HG03159 (cell line): ENCODE measurements around the gene ATG16L2.
"Not testable (repeated sequence)": the region's sequence is repeated elsewhere in the genome, so short reads cannot be mapped to it uniquely, and the experiment has no call there.

Experiments used
- ATAC-seq: cut with Tn5 transposase; IDR thresholded peaks from one replicate; pipeline ENCODE4 v1.9.1; 2021; ENCODE audit warnings: mild to moderate bottlenecking, moderate library complexity; ENCODE audit not compliant: unreplicated experiment

The ATG16L2 gene

GRCh38 chr11:72824811-72825505, 10.7 kb downstream of the ATG16L2 start:
- no peak for ATAC-seq

- no peak for ATAC-seq
These were observed 11.4 kb downstream of the ATG16L2 start for GRCh38 chr11:72825661-72826060.

- no peak for ATAC-seq
These were observed 12.2 kb downstream of the ATG16L2 start for GRCh38 chr11:72826191-72826941.

DNA sequence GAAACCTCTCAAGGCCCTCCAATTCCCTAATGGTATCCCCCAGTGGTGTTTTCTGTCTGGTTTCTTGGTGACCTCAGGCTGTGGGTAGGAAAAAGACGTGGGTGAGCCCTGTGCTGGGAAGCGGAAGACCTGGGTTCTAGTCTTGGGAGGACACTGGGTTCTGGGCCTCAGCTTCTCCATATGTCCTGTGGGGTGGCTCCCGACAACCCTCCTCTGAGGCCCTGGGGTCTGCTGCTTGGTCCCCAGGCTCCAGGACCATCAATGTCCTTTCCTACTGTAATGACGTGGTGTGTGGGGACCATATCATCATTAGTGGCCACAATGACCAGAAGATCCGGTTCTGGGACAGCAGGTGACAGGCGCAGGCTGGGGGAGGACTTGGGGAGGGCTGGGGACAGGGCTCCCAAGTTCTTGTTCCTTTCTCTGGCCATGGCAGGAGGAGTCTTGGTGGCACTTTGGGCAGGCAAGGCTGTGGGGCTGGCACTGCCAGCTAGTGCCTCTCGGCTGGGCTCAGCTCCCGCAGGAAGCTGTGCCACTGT, 12.8 kb downstream of the ATG16L2 start:
- ATAC-seq, result no peak

DNA sequence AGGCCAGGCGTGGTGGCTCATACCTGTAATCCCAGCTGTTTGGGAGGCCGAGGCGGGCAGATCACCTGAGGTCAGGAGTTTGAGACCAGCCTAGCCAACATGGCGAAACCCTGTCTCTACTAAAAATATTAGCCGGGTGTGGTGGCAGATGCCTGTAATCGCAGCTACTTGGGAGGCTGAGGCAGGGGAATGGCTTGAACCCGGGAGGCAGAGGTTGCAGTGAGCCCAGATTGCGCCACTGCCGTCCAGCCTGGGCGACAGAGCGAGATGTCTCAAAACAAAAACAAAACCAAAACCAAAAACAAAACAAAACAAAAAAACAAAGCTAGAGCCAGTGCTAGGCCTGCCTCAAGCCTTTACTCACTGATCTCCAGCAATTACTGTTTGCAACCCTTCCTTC, 13.4 kb downstream of the ATG16L2 start:
- not testable (repeated sequence) for ATAC-seq

DNA sequence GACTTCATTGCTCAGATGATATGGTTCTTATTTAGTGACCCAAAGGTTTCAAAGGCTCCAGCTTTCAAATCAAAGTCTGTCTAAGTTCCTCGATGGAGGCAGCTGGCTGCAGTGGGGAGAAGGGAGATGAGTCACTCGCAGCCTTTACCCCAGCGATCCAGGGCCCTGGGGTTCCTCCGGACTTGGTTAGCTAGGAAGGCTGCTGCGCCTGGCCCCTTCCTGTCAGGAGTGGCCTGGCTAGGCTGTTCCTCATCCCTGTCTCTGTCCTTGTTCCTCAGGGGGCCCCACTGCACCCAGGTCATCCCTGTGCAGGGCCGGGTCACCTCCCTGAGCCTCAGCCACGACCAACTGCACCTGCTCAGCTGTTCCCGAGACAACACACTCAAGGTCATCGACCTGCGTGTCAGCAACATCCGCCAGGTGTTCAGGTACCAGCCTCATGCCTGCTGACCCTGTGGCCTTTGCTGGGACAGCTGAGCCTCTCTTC, 13.9 kb downstream of the ATG16L2 start:
- no peak for ATAC-seq

GRCh38 chr11:72828692-72829101, 14.5 kb downstream of the ATG16L2 start:
- ATAC-seq, result no peak

GRCh38 chr11:72829178-72829577, 15.0 kb downstream of the ATG16L2 start:
- no peak for ATAC-seq

DNA sequence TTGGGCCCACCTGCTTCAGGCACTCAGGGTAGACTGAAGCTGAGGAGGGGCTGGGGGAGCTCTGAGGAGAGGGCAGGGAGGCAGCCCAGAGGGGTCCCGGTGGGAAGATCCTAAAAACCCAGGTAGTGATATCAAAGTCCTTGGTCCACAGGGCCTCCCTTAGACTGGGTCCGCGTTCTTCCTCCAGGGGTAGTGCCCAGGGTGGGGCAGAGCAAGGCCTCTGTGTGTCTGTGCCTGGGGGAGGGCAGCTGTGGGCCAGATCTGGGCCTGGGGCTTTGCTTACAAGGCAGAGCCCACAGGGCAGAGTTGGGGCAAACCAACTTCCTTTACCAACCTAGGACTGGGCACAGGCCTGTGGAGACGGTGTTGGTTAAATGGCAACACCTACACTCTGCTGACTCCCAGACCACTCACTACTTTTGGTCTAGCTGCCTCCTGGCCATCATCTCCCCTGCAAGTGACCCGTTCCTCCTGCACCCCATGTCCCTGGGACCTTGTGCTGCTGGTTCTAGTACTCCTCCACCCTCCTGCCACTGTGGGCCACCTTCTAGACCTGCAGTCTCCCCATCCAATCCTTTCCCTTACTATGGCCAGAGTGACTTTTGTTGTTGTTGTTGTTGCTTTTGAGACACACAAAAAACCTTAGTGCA, 15.8 kb downstream of the ATG16L2 start:
- no peak for ATAC-seq

- no peak for ATAC-seq
These were observed 17.5 kb downstream of the ATG16L2 start for GRCh38 chr11:72831521-72832300.

GRCh38 chr11:72832301-72833082, 18.3 kb downstream of the ATG16L2 start:
- ATAC-seq, result no peak

- no peak for ATAC-seq
These were observed 19.0 kb downstream of the ATG16L2 start for GRCh38 chr11:72833083-72833733.

DNA sequence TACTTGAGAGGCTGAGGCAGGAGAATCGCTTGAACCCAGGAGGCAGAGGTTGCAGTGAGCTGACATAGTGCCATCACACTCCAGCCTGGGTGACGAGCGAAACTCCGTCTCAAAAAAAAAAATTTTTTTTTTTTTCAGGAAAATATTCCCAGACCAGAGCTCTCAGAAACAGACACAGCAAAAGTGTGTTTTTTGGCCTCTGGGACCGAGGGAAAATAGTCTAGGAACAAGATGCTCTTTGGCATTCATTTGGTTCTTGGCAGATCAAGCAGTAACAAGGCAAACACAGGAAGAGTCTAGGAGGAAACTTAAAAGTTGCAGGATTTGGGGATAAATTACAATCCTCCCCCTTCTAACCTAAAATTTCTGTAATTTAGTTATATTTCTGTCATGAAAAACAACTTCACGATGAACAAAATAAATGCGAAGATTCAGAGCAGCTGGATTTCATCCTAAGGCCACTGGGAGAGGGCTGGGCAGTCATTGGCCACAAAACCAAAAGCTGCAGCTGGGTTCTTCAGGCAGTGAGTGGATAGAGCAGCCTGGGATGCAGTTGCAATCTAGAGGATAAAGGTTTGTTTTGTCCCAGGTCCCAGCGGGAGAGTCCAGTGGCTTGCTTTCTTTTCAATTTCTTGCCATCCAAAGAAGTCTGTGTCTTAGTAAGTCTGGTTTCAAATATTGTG, 19.7 kb downstream of the ATG16L2 start:
- ATAC-seq, result no peak

DNA sequence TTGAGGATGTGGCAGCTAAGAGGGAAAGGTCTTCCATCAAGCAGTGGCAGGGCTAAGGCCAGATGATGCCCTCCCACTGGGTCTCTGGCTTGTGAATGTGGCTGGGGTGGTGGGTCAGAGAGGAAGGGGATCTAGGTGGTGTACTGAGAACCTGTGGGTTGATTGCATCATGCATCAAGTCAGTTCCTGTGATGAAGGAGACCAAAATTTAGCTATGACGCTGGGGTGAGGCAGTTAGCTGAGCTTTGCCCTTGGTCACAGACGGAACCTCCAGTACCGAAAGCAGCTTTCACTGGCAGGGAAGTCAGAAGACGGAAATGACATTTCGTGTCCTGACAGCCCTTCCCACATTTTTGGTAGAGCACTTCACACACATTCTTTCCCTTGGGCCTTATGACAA, 20.7 kb downstream of the ATG16L2 start:
- ATAC-seq, result no peak

- no peak for ATAC-seq
These were observed 21.9 kb downstream of the ATG16L2 start for GRCh38 chr11:72836111-72836510.

DNA sequence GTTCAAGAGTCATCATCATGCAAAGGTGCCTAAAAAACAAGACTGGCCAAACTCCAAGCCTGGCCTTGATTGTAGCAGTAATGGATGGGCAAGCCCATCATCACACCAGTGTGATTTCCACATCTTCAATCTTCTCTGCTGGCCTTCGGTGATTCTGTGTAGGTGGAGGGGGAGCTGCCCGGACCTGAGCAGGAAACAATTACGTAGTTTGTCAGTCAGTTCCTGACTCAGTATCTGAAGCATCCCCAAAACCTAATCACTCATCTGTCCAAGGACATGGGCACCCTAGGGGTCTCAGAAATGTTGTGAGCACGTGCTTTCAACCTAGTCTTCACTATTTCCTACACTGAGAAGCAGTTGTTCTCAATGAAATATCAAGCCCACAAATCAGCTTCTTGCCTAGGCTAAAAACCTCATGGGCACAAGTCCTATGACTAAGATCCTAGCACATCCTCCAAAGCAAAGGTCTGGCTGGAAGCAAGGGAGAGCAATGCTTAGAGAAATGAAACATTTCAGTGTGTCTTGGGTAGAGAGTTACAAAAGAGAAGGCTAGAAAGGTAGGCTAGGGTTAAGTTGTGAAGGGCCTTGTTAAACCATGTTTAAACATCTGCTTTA, 24.6 kb downstream of the ATG16L2 start:
- ATAC-seq, result no peak

DNA sequence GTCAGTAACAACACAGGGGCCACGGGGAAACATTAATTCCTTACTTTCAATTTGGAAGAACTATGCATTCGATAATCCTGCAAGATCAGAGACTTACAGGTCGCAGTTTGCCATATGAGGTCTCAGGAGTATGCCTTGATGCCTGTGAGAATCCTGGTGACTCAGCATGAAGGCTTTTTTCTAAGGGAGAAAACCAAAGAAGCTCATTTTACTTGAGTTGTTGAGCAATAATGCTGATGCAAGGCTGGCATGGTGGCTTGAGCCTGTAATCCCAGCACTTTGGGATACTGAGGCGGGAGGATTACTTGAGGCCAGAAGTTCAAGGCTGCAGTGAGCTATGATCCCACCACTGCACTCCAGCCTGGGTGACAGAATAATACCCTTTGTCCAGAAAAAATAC, 26.6 kb downstream of the ATG16L2 start:
- no peak for ATAC-seq

DNA sequence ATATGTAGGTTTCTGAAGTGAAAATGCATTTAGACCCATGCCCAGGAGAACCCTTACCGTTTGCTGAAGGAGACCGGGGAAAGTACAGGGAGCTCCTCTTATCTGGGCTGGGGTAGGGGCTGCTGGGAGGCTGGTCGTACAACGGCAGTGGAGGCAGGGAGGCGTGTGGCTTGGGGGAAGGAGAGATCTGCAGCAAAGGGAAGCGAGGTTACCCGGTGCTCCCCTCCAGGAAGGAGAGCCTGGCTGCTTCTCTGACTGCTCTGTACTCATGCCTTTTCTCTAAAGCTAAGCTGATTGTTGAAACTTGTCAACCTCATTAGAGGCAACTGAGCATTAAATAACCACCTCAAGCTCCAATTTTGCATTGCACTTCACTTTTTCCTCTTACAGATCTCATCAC, 27.2 kb downstream of the ATG16L2 start:
- no peak for ATAC-seq
